ENCODE results near the gene KRTAP3-3.

The KRTAP3-3 gene

DNA sequence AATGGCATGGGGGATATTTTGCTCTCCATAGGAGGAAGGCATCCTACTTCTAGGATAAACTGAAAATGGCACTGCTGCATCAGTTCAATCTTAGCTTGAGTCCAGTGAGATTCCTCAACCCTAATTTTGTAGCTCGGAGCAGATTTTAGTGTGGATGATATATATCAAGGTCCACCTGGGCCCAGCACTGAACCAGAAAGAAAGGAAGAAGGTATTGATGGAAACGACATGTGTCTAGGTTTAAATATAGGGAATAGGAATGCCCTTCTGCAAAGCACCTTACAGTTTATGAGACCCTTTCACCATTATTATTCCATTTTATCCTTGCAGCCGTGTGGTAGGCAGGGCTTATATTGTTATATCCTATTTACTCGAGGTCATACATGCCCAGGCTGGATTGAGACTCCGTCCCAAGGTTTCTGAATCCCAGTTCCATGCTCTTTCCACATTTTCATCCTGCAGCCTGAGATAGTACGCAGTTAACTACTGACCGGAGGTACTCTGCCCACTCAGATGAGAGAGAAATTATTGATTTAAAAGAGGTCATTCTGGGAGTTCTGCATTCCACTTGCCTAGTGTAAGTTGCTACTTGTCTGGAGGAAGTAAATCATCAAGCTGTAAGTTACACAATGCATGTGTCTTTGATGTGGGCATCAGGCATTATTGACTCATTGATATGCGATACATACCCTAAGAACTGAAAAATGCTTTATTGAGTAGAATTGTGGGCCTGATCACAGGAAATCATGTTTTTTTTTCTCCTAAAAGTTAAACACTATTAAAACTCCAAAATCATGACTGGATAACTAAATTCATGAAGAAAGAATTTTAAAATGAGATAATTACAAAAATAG, 37.3 kb downstream of the KRTAP3-3 start:
- DNase-seq, result no peak

DNA sequence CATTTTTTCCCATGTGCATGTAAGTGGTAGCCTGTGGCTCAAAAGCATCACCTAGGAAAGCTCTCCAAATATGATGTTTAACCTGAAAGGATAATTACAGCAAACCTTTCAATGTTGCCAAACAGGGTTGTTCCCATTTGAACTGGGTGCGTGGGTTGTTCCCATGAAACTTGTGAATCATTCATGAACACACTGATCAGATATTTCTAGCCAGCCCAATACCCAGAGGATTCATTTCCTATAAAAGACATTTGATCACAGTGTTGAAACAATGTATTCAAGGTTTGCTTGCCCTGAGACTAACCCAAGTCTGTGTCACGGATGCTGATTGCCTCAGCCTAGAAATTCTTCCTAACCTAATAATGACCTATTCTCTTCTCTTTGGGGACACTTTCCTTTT, 40.1 kb downstream of the KRTAP3-3 start:
- DNase-seq, result no peak

DNA sequence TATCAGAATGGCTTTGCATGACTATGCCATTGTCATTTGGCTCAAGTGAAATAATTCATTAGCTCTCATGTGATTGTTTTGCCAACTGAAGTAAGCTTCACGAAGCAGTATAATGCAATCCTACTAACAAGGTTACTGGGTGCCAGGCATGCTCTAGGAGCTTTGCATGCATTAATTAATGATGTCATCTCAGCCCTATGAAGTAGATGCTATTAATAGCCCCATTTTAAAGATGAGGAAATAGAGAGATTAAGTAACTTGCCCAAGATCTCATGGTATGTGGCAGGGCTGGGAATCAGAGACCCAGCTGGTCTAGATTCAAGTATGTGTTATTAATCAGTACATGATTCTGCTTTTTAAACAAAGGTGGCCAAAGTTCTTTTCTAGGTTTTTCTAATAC, 41.3 kb downstream of the KRTAP3-3 start:
- DNase-seq, result no peak

DNA sequence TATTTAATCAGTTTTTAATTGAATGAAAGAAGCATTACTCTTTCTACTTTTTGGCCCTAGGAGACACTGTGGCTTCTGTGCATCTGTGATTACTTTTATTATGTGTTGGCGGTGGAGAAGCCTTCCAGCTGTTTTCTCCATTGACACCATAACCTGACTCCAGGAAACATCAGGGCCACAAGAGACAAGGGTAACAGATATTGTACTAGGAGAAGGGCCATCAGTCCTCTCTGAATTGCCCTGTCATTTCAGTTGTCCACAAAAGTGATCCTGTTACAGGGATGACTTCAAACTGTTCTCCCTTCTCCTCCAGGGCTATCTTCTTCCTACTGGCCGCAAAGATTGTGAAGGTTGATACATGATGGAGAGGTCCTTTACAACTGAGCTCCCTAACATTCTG, 41.8 kb downstream of the KRTAP3-3 start:
- DNase-seq, result no peak

DNA sequence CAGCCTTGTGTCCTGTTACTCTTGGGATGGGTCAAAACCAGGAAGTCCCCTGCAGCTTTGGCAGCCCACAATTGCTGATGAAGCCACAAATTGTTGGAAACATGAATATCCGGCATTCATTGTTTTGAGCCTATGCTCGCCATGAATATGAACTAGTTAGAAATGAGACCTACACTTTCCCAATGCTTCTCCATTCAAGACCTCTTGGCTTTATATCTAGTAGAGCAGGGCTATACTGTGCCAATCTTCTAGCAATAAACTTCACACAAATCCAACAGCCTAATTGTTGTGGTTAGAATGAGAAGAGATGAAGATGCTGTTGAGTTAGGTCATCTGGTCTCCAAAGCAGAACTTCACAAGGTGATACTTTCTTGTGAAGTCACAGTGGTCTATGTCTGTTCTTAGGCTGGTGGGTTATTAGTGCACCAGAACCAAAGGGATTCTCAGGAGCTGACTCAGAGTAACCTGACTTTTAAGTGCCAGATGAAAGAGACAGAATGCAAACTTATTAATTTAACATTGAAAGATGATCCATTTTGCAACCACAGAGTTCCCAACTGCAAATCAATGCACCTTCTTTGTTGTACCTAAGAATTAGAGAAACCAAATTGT, 42.8 kb downstream of the KRTAP3-3 start:
- DNase-seq, result no peak

DNA sequence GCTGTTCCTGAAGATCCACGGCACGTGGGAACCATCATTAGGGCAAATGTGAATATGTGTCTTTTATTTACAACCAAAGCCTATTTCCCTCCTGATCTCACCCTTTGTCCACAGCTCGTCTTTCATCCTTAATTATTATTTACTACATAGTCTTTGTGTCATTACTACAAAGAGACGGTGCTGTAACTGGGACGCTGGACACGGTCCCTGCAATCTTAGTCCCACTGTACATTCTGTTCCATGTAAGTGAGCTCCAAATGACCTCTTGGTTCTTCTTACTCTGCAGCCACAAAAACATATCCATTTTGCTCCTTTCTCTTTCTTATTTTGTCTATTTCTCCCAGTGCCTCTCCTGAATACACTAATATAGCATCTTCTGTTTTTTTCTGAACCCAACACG, 43.8 kb downstream of the KRTAP3-3 start:
- no peak for DNase-seq

DNA sequence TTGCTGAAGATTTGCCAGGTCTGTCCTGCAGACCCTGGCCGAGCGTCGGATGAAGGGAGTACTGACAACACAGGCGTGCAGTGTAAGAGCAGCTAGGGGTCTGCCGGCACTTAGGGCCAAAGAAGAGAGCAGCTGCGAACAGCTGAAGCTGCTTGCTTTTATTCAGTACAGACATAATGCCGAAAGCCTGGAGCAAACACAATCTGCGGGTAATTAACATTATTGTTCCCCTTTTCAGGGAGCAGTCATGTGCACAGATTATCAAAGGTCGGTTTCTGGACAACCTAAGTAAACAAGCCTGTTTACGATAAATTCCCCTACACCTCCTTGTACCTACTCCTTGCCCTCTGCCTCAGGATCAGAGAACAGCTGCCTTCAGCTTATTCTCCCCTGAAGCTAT, 44.5 kb downstream of the KRTAP3-3 start:
- no peak for DNase-seq

DNA sequence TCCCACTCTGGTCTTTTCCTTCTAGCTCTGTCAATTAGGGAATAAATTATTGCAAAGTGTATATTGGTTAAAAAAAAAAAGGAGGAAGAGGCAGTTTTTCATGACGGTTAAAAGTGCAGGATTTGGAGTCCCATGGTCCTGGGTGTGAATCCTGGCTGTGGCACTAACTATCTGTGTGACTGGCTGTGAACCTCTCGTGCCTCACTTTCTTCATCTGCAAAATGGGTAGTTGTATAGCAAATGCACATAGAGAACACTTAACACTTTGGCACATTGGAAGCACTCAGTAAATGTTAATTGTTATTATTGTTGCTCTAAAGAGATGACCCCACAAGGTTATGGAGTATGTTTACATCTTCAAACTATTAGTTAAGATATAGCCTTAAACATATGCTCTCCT, 46.0 kb downstream of the KRTAP3-3 start:
- DNase-seq, result no peak

DNA sequence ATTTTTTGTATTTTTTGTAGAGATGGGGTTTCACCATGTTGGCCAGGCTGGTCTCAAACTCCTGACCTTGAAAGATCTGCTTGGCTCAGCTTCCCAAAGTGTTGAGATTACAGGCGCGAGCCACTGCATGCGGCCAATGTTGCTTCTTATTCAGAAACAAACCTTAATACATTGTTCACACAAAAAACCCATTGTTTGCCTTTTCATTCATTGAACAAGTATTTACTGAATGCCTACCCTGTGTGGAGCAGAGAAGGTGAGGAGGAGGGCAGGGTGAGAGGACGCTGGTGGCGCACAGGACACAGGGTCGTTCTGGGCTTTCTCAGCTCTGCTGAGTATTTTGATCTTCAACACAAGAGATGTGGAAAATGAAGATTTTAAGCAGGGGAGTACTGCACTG, 48.5 kb downstream of the KRTAP3-3 start:
- DNase-seq, result no peak

DNA sequence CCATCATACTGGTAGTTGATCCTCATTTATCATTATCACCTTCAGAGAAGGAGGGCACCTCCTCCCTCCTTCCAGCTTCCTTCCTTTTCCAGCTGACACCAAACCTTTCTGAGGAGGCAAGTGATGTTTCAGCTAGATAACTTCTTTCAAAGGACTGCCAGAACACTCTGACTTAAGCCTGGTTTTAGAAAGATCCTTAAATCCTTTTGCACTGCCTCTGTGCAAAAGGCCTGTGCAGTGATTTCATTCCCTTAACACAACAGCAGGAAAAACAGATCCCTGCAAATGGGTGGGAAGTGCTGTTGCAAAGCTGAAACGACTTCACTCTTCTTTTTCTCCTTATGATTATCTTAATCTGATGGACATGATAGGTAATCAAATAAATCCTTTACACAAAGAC, 49.4 kb downstream of the KRTAP3-3 start:
- DNase-seq, result no peak

All from activated CD4-positive, alpha-beta T cell treated with anti-CD3 and anti-CD28 coated beads, Interleukin-10, Interleukin-2, amounts not matched to agents 100 ng/mL and 50 ng/mL, durations not matched to agents 16 hours and 8 hours (primary cell).